ENCODE data around the gene LHFPL6.

LHFPL6 gene

DNA sequence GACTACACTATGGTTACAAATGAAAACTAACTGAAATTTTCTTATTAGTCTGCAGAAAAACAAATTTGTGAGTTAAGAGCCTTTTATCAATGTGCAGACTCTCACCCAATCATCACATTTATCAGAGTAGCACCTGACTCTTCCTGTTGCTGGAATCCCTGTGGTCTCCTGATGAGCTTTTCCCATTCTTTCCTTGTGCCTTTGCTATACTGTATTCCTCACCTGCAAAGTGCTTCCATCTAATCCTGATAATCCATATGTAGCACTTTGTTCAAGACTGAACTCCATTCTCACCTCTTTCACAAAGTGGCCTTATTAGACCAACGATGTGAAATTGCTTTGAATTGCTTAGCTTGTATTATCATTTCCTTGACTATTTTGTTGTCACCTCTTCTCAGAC lies 225.3 kb downstream of the LHFPL6 start:
- TF ChIP-seq CTCF (IDR thresholded peaks at IDR 0.05; ENCODE audit: low read depth, low read length, missing control alignments): no peak

GRCh38 chr13:39376076-39376475 lies 226.9 kb downstream of the LHFPL6 start:
- no peak for DNase-seq (ENCODE audit: extremely low read depth, low read depth)
- TF ChIP-seq CTCF (IDR thresholded peaks at IDR 0.05; ENCODE audit: low read depth, low read length, missing control alignments): no peak
- H3K4me3 ChIP-seq (replicated peaks; ENCODE audit: low read depth, low read length): no peak overlapping the region

More for the DNA sequence above, 225.3 kb downstream of the LHFPL6 start:
- DNase-seq (ENCODE audit: extremely low read depth, low read depth): no peak
- H3K4me3 ChIP-seq (replicated peaks; ENCODE audit: low read depth, low read length): no peak overlapping the region

GRCh38 chr13:39375601-39376000 lies 227.4 kb downstream of the LHFPL6 start:
- no peak for TF ChIP-seq CTCF (IDR thresholded peaks at IDR 0.05; ENCODE audit: low read depth, low read length, missing control alignments)
- no peak overlapping the region for H3K4me3 ChIP-seq (replicated peaks; ENCODE audit: low read depth, low read length)
- DNase-seq (ENCODE audit: extremely low read depth, low read depth): no peak

- no peak for TF ChIP-seq CTCF (IDR thresholded peaks at IDR 0.05; ENCODE audit: low read depth, low read length, missing control alignments)
- no peak overlapping the region for H3K4me3 ChIP-seq (replicated peaks; ENCODE audit: low read depth, low read length)
- DNase-seq (ENCODE audit: extremely low read depth, low read depth): no peak
These were observed 228.2 kb downstream of the LHFPL6 start for GRCh38 chr13:39374741-39375189.

DNA sequence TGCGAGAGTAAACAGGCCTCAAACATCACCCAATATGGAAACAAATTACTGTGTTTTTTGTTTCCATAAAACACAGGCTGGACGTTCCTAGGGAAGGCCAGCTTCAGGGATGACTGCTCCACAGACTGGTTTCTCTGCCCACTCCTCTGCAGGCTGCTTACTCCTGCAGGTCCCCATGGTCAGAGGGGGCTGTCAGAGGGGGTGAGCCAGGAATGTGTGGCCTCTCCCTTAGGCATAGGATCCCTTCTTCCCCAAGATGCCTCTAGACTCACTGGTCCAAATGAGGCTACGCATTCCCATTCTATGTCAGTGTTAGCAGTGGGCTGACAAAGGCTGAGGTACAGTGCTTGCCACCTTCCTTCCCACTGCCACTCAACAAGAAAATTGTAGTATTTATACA lies 229.8 kb downstream of the LHFPL6 start:
- no peak for DNase-seq (ENCODE audit: extremely low read depth, low read depth)
- no peak for TF ChIP-seq CTCF (IDR thresholded peaks at IDR 0.05; ENCODE audit: low read depth, low read length, missing control alignments)
- no peak overlapping the region for H3K4me3 ChIP-seq (replicated peaks; ENCODE audit: low read depth, low read length)

- no peak for DNase-seq (ENCODE audit: extremely low read depth, low read depth)
- no peak for TF ChIP-seq CTCF (IDR thresholded peaks at IDR 0.05; ENCODE audit: low read depth, low read length, missing control alignments)
- H3K4me3 ChIP-seq (replicated peaks; ENCODE audit: low read depth, low read length): no peak overlapping the region
These were observed 231.3 kb downstream of the LHFPL6 start for GRCh38 chr13:39371706-39372105.

DNA sequence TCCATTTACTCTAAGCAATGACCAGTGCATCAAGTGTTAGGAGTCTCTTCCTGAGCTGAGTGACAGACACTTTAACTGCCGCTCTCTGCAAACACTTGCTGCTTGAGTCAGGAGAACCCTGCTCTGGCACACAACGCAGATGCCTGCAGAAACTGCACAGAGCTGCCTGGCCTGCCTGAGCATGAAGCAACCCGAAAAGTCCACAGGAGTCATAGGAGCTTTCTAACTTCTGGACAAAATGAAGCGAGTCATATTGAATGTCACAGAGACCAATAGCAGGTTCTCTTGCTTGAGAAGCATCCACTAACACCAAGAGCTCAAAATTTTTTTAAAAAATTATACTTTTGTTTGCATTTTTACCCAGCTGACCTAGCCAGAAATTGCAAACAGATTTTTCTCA lies 232.4 kb downstream of the LHFPL6 start:
- no peak for DNase-seq (ENCODE audit: extremely low read depth, low read depth)
- TF ChIP-seq CTCF (IDR thresholded peaks at IDR 0.05; ENCODE audit: low read depth, low read length, missing control alignments): no peak

More for the DNA sequence above, 232.4 kb downstream of the LHFPL6 start:
- H3K4me3 ChIP-seq (replicated peaks; ENCODE audit: low read depth, low read length): no peak overlapping the region

Measured in HFF-Myc (cell line).